HG03060 (cell line): Measurements from ENCODE around the gene SMIM28.

Experiments
- ATAC-seq: cut with Tn5 transposase; IDR thresholded peaks from one replicate; pipeline ENCODE4 v1.9.1; 2021; ENCODE audit warnings: low read depth, moderate number of reproducible peaks; ENCODE audit not compliant: unreplicated experiment

SMIM28 gene

GRCh38 chr6:138372711-138373463, 4.8 kb upstream of the SMIM28 start:
- no peak for ATAC-seq

- ATAC-seq, result no peak
Measured at GRCh38 chr6:138374230-138374629, 3.5 kb upstream of the SMIM28 start.

- ATAC-seq, result no peak
Measured at GRCh38 chr6:138374815-138375214, 2.9 kb upstream of the SMIM28 start.

GRCh38 chr6:138377042-138377441, 663 bp upstream of the SMIM28 start:
- ATAC-seq, result no peak

GRCh38 chr6:138378463-138378862, 758 bp downstream of the SMIM28 start:
- ATAC-seq, result no peak

- no peak for ATAC-seq
Measured at GRCh38 chr6:138382498-138383265, 5.0 kb downstream of the SMIM28 start.

GRCh38 chr6:138383776-138384175, 6.1 kb downstream of the SMIM28 start:
- ATAC-seq, result no peak

GRCh38 chr6:138386897-138387296, 9.2 kb downstream of the SMIM28 start:
- ATAC-seq, result no peak

GRCh38 chr6:138387577-138388368, 10.1 kb downstream of the SMIM28 start:
- ATAC-seq, result no peak

- no peak for ATAC-seq
Measured at GRCh38 chr6:138389551-138389950, 11.8 kb downstream of the SMIM28 start.

- no peak for ATAC-seq
Measured at GRCh38 chr6:138393871-138394783, 16.4 kb downstream of the SMIM28 start.

GRCh38 chr6:138396709-138397108, 19.0 kb downstream of the SMIM28 start:
- ATAC-seq, result no peak

GRCh38 chr6:138397128-138398122, 19.7 kb downstream of the SMIM28 start:
- ATAC-seq, result no peak

GRCh38 chr6:138400326-138400725, 22.6 kb downstream of the SMIM28 start:
- ATAC-seq, result no peak

GRCh38 chr6:138401960-138402837, 24.5 kb downstream of the SMIM28 start:
- no peak for ATAC-seq

- no peak for ATAC-seq
Measured at GRCh38 chr6:138402838-138403187, 25.1 kb downstream of the SMIM28 start.

GRCh38 chr6:138403324-138403800, 25.7 kb downstream of the SMIM28 start:
- peak; percentile 8 for ATAC-seq
